Vagina (tissue), 2 donors: ENCODE data around the gene SORCS2. TPM values are rescaled to one million over a fixed set of nuclear protein-coding genes. Genes with fewer than 3 reads are reported as not detected.

ENCODE experiments used
- DNase-seq, 2 donors: peaks; one replicate each; pipeline ENCODE4 v3.0.0-alpha.2; 2017; ENCODE audit errors: extremely low spot score in 2 of 2
- H3K27ac ChIP-seq: fragments of 200-600 bp; sonication (generic); one replicate; pipeline ENCODE4 v1.5.1; 2019
- H3K27me3 ChIP-seq: fragments of 200-600 bp; sonication (generic); one replicate; pipeline ENCODE4 v1.5.1; 2019
- H3K36me3 ChIP-seq, 2 donors: fragments of 200-600 bp; sonication (generic); one replicate each; pipeline ENCODE4 v1.5.1; 2017 to 2019
- H3K4me1 ChIP-seq: fragments of 200-600 bp; sonication (generic); one replicate; pipeline ENCODE4 v1.5.1; 2019
- H3K4me3 ChIP-seq, 2 donors: fragments of 200-600 bp; sonication (generic); 1 replicate in 1 of 2; 2 replicates in 1 of 2; pipeline ENCODE4 v1.5.1; 2016 to 2019
- H3K9me3 ChIP-seq: fragments of 200-600 bp; sonication (generic); one replicate; pipeline ENCODE4 v1.5.1; 2019
- CTCF ChIP-seq, 3 experiments: fragments of 450-650 bp in 2 of 3; fragments of 200-600 bp in 1 of 3; sonication (generic) in 1 of 3; IDR thresholded peaks; one replicate each; pipeline ENCODE4 v1.5.1; 2017 to 2019; ENCODE audit warnings: antibody characterized with exemption in 3 of 3, mild to moderate bottlenecking in 2 of 3, moderate library complexity in 2 of 3
- POLR2A ChIP-seq, 2 donors: fragments of 450-650 bp; IDR thresholded peaks; one replicate each; pipeline ENCODE4 v1.6.1; 2017; ENCODE audit warnings: antibody characterized with exemption in 2 of 2, mild to moderate bottlenecking in 2 of 2, moderate library complexity in 2 of 2
- POLR2AphosphoS5 ChIP-seq, 2 donors: sonication (generic); formaldehyde crosslinking; IDR thresholded peaks; one replicate each; pipeline ENCODE4 v1.9.0; 2017; ENCODE audit warnings: antibody characterized with exemption in 2 of 2, mild to moderate bottlenecking in 2 of 2, low read depth in 1 of 2; ENCODE audit not compliant: insufficient read depth in 1 of 2
- intact Hi-C: fragments of 100-400 bp; cut with DNase I; formaldehyde crosslinking; loops from one replicate; pipeline ENCODE4 v1.15.1; 2023
- total RNA-seq: library from RNA; depleted of rRNA; stranded (reverse); fragments of >200 nt; gene quantifications from one replicate; pipeline ENCODE4 v1.2.3, GENCODE V29; 2016

SORCS2 gene
- total RNA-seq, 1 donor from 2014 or later, result 5.4 TPM

- Histone ChIP-seq H3K4me3 (no peak overlapping the region), H3K9me3 (no peaks in the 10 kb centered on the region), H3K27me3 (no peaks in the 10 kb centered on the region), H3K27ac (no peak overlapping the region), H3K36me3 (no peaks in the 10 kb centered on the region), H3K4me1 (peaks cover 20% of the 10 kb centered on the region)
- intact Hi-C loops, result no loop called here
- DNase-seq, result no peak
- TF ChIP-seq POLR2A (IDR thresholded peaks at IDR 0.05) (no peak), CTCF (IDR thresholded peaks at IDR 0.05) (no peak), POLR2AphosphoS5 (IDR thresholded peaks at IDR 0.05; ENCODE audit: insufficient read depth in 1 of 2, low read depth in 1 of 2) (no peak)
These were observed 50.4 kb downstream of the SORCS2 start for GRCh38 chr4:7242766-7243165.

GRCh38 chr4:7243609-7244330, 51.4 kb downstream of the SORCS2 start:
- no peaks in the 10 kb centered on the region for H3K36me3 ChIP-seq
- no peak overlapping the region for H3K27ac ChIP-seq
- no peak for DNase-seq
- no peak overlapping the region for H3K4me3 ChIP-seq
- TF ChIP-seq CTCF (IDR thresholded peaks at IDR 0.05) (no peak), POLR2A (IDR thresholded peaks at IDR 0.05) (no peak), POLR2AphosphoS5 (IDR thresholded peaks at IDR 0.05; ENCODE audit: insufficient read depth in 1 of 2, low read depth in 1 of 2) (no peak)
- peaks cover 11% of the 10 kb centered on the region for H3K4me1 ChIP-seq
- H3K9me3 ChIP-seq, result no peaks in the 10 kb centered on the region
- no peaks in the 10 kb centered on the region for H3K27me3 ChIP-seq
- intact Hi-C loops, result no loop called here

GRCh38 chr4:7244331-7244665, 52.0 kb downstream of the SORCS2 start:
- peaks cover 9% of the 10 kb centered on the region for H3K4me1 ChIP-seq
- no peaks in the 10 kb centered on the region for H3K27me3 ChIP-seq
- H3K36me3 ChIP-seq, result no peaks in the 10 kb centered on the region
- H3K4me3 ChIP-seq, result no peak overlapping the region
- intact Hi-C loops, result no loop called here
- H3K9me3 ChIP-seq, result no peaks in the 10 kb centered on the region
- no peak for DNase-seq
- TF ChIP-seq POLR2A (IDR thresholded peaks at IDR 0.05), result no peak
- TF ChIP-seq CTCF (IDR thresholded peaks at IDR 0.05), result no peak
- TF ChIP-seq POLR2AphosphoS5 (IDR thresholded peaks at IDR 0.05; ENCODE audit: insufficient read depth in 1 of 2, low read depth in 1 of 2), result no peak
- no peak overlapping the region for H3K27ac ChIP-seq

- Histone ChIP-seq H3K4me1 (peaks cover 12% of the 10 kb centered on the region), H3K36me3 (no peaks in the 10 kb centered on the region), H3K4me3 (no peak overlapping the region), H3K27me3 (no peaks in the 10 kb centered on the region), H3K9me3 (no peaks in the 10 kb centered on the region), H3K27ac (no peak overlapping the region)
- intact Hi-C loops, result loop anchor here (5.0 kb wide), 1 partner anchor 38 kb away; no protein-coding TSS in a partner anchor
- DNase-seq, result no peak
- TF ChIP-seq CTCF (IDR thresholded peaks at IDR 0.05), result no peak
- TF ChIP-seq POLR2AphosphoS5 (IDR thresholded peaks at IDR 0.05; ENCODE audit: insufficient read depth in 1 of 2, low read depth in 1 of 2), result no peak
- no peak for TF ChIP-seq POLR2A (IDR thresholded peaks at IDR 0.05)
These were observed 52.5 kb downstream of the SORCS2 start for GRCh38 chr4:7244751-7245320.

- TF ChIP-seq POLR2A (IDR thresholded peaks at IDR 0.05) (no peak), CTCF (IDR thresholded peaks at IDR 0.05) (no peak), POLR2AphosphoS5 (IDR thresholded peaks at IDR 0.05; ENCODE audit: insufficient read depth in 1 of 2, low read depth in 1 of 2) (no peak)
- H3K4me1 ChIP-seq, result peaks cover 12% of the 10 kb centered on the region
- no peaks in the 10 kb centered on the region for H3K9me3 ChIP-seq
- H3K4me3 ChIP-seq, result no peak overlapping the region
- no peaks in the 10 kb centered on the region for H3K27me3 ChIP-seq
- DNase-seq, result no peak
- H3K36me3 ChIP-seq, result no peaks in the 10 kb centered on the region
- intact Hi-C loops, result loop anchor here (5.0 kb wide), 1 partner anchor 40 kb away; no protein-coding TSS in a partner anchor
- H3K27ac ChIP-seq, result no peak overlapping the region
These were observed 55.2 kb downstream of the SORCS2 start for GRCh38 chr4:7247521-7247920.
